ENCODE results near the gene LRRC17. TPM values are rescaled to one million over a fixed set of nuclear protein-coding genes. Genes with fewer than 3 reads are reported as not detected.

LRRC17 gene
- total RNA-seq, 1 experiment from 2014 or later, result 0.39 TPM

DNA sequence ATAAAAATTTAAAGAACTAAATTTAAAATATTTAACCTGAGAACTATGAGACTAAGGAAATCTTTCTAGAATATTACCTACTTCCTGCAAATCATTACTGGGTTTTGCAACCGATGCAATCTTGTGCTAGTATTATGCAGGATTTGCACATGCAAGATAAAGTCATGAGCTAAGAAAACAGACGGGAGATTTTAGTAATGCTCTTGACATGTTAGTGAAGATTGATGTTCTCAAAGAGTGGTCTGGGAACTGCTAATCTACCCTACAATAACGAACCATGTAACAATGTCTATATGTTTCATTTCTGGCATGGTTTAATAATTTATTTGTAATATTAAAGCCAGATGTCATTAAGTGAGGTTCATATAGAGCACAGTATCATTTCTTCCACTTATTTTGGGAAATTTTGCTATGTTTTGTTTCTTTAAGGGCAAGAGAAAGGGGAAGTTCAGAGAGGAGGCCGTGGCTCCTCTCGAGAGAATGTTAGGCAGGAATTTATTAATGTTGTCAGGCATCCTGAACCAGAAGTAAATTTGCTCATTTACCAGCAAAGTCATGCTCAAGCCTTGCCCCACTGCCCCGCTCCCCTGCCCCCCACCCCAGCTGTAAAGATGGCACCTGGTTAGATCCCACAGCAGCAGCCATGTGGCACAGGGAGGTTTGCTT is 22.8 kb downstream of the LRRC17 start:
- BruUV-seq (replicated peaks), result no TSS peak
- in situ Hi-C loops (cut with HindIII; ENCODE audit: low pct_unique_long_range_greater_than_20kb, low sequenced_read_pairs), result no loop called here
- TF ChIP-seq POLR2AphosphoS5 (IDR thresholded peaks at IDR 0.05; ENCODE audit: low read depth, low read length), result no peak
- no peak for TF ChIP-seq SIN3A (IDR thresholded peaks at IDR 0.05; ENCODE audit: borderline replicate concordance, insufficient read depth, low read depth, low read length)
- TF ChIP-seq, protein P1, sequence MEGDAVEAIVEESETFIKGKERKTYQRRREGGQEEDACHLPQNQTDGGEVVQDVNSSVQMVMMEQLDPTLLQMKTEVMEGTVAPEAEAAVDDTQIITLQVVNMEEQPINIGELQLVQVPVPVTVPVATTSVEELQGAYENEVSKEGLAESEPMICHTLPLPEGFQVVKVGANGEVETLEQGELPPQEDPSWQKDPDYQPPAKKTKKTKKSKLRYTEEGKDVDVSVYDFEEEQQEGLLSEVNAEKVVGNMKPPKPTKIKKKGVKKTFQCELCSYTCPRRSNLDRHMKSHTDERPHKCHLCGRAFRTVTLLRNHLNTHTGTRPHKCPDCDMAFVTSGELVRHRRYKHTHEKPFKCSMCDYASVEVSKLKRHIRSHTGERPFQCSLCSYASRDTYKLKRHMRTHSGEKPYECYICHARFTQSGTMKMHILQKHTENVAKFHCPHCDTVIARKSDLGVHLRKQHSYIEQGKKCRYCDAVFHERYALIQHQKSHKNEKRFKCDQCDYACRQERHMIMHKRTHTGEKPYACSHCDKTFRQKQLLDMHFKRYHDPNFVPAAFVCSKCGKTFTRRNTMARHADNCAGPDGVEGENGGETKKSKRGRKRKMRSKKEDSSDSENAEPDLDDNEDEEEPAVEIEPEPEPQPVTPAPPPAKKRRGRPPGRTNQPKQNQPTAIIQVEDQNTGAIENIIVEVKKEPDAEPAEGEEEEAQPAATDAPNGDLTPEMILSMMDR (IDR thresholded peaks at IDR 0.05), result no peak
- no peak for TF ChIP-seq TCF7L2 (IDR thresholded peaks at IDR 0.05; ENCODE audit: low read depth, low read length)
- TF ChIP-seq, protein P2, sequence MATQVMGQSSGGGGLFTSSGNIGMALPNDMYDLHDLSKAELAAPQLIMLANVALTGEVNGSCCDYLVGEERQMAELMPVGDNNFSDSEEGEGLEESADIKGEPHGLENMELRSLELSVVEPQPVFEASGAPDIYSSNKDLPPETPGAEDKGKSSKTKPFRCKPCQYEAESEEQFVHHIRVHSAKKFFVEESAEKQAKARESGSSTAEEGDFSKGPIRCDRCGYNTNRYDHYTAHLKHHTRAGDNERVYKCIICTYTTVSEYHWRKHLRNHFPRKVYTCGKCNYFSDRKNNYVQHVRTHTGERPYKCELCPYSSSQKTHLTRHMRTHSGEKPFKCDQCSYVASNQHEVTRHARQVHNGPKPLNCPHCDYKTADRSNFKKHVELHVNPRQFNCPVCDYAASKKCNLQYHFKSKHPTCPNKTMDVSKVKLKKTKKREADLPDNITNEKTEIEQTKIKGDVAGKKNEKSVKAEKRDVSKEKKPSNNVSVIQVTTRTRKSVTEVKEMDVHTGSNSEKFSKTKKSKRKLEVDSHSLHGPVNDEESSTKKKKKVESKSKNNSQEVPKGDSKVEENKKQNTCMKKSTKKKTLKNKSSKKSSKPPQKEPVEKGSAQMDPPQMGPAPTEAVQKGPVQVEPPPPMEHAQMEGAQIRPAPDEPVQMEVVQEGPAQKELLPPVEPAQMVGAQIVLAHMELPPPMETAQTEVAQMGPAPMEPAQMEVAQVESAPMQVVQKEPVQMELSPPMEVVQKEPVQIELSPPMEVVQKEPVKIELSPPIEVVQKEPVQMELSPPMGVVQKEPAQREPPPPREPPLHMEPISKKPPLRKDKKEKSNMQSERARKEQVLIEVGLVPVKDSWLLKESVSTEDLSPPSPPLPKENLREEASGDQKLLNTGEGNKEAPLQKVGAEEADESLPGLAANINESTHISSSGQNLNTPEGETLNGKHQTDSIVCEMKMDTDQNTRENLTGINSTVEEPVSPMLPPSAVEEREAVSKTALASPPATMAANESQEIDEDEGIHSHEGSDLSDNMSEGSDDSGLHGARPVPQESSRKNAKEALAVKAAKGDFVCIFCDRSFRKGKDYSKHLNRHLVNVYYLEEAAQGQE (IDR thresholded peaks at IDR 0.05; ENCODE audit: insufficient read depth in 1 of 2, low read depth in 2 of 2, low read length in 1 of 2), result no peak
- CTCF ChIA-PET, result no interaction called here
- H3K4me3 ChIP-seq (ENCODE audit: low read depth in 2 of 2, low read length in 2 of 2), result no peak overlapping the region
- POLR2A ChIA-PET, result no interaction called here
- DNase-seq (ENCODE audit: low read depth, low spot score), result no peak
- H3K9me3 ChIP-seq (ENCODE audit: control insufficient read depth, insufficient read depth, low read depth, low read length), result no peaks in the 10 kb centered on the region
- intact Hi-C loops (cut with micrococcal nuclease; ENCODE audit: unreplicated experiment), result no loop called here
- H3K27ac ChIP-seq (ENCODE audit: low read length), result no peak overlapping the region
- H3K36me3 ChIP-seq (ENCODE audit: control insufficient read depth, insufficient read depth, low read length), result no peaks in the 10 kb centered on the region
- H3K4me1 ChIP-seq (ENCODE audit: control insufficient read depth, insufficient read depth, low read length), result no peaks in the 10 kb centered on the region
- H3K27me3 ChIP-seq (ENCODE audit: control insufficient read depth, insufficient read depth, low read length), result no peaks in the 10 kb centered on the region
- ATAC-seq, result no peak

DNA sequence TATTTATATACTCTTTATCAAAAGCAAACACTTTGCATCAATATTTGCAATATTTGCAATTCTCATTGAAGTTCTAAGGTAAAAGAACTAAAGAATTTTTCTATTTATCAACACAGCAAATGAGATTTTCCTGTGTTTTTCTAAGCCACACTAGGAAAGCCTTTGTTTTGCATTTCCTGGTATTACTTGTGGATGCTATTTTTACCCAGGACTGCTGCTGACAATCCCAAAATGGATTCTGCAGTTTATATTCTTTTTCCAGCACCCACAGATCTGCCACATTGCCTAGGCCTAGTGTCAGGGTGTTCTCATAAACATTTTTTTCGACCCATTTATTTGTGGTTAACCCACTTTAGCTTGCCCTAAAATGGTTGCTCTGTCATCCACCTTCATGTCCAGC is 25.9 kb downstream of the LRRC17 start:
- CTCF ChIA-PET, result no interaction called here
- no peaks in the 10 kb centered on the region for H3K27me3 ChIP-seq (ENCODE audit: control insufficient read depth, insufficient read depth, low read length)

DNA sequence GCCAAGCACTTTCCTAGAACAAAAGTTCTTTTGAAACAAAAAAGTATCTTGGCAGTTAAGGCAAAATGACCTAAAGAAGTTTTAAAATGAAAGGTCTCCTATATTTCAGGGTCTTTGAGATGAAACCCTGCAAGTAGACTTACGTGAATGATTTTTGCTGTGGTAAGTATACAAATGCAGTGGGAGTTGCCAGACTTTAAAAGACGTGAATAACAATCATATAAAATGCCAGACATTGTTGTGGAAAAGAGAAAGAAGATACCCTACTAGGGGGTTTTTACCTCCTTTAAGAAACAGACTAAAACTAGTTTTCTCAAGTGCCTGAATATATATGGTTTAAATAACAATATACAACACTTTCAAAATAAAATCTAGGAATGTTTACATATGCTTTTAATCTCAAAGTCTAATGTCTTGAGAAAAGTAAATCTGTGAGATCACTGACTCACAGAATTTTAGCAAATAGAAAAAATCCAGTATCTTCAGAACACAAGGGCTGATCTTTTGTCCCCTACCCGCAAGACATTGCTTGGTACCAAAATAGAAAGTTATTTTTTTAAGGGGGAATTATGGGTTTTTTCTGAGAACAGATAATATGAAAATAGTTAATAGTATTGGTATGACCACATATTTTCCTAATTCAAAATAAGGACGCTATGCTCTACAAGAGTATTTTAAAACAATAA is 29.5 kb downstream of the LRRC17 start:
- Histone ChIP-seq H3K27ac (ENCODE audit: low read length) (no peak overlapping the region; the same call in 1 of the 2 replicates), H3K9me3 (ENCODE audit: control insufficient read depth, insufficient read depth, low read depth, low read length) (no peaks in the 10 kb centered on the region), H3K27me3 (ENCODE audit: control insufficient read depth, insufficient read depth, low read length) (no peaks in the 10 kb centered on the region), H3K4me1 (ENCODE audit: control insufficient read depth, insufficient read depth, low read length) (no peaks in the 10 kb centered on the region; the same call in 1 of the 2 replicates), H3K4me3 (ENCODE audit: low read depth in 2 of 2, low read length in 2 of 2) (no peak overlapping the region), H3K36me3 (ENCODE audit: control insufficient read depth, insufficient read depth, low read length) (no peaks in the 10 kb centered on the region)
- BruUV-seq (replicated peaks), result no TSS peak
- no peak for ATAC-seq
- ChIA-PET CTCF (no interaction called here), POLR2A (no interaction called here)
- DNase-seq (ENCODE audit: low read depth, low spot score), result no peak
- intact Hi-C loops (cut with micrococcal nuclease; ENCODE audit: unreplicated experiment), result no loop called here
- in situ Hi-C loops (cut with HindIII; ENCODE audit: low pct_unique_long_range_greater_than_20kb, low sequenced_read_pairs), result no loop called here
- no peak for TF ChIP-seq SIN3A (IDR thresholded peaks at IDR 0.05; ENCODE audit: borderline replicate concordance, insufficient read depth, low read depth, low read length)
- TF ChIP-seq, protein P2 (IDR thresholded peaks at IDR 0.05; ENCODE audit: insufficient read depth in 1 of 2, low read depth in 2 of 2, low read length in 1 of 2), result no peak
- TF ChIP-seq POLR2AphosphoS5 (IDR thresholded peaks at IDR 0.05; ENCODE audit: low read depth, low read length), result no peak
- TF ChIP-seq, protein P1 (IDR thresholded peaks at IDR 0.05), result no peak
- TF ChIP-seq TCF7L2 (IDR thresholded peaks at IDR 0.05; ENCODE audit: low read depth, low read length), result no peak

More for the DNA sequence above, 25.9 kb downstream of the LRRC17 start:
- Histone ChIP-seq H3K4me1 (ENCODE audit: control insufficient read depth, insufficient read depth, low read length) (no peaks in the 10 kb centered on the region), H3K27ac (ENCODE audit: low read length) (peak overlapping the region; percentile 12; the same call in 1 of the 2 replicates), H3K9me3 (ENCODE audit: control insufficient read depth, insufficient read depth, low read depth, low read length) (no peaks in the 10 kb centered on the region), H3K4me3 (ENCODE audit: low read depth in 2 of 2, low read length in 2 of 2) (no peak overlapping the region), H3K36me3 (ENCODE audit: control insufficient read depth, insufficient read depth, low read length) (no peaks in the 10 kb centered on the region)
- POLR2A ChIA-PET, result no interaction called here
- BruUV-seq (replicated peaks), result no TSS peak
- DNase-seq (ENCODE audit: low read depth, low spot score) (no peak), ATAC-seq (no peak)
- intact Hi-C loops (cut with micrococcal nuclease; ENCODE audit: unreplicated experiment) (no loop called here), in situ Hi-C loops (cut with HindIII; ENCODE audit: low pct_unique_long_range_greater_than_20kb, low sequenced_read_pairs) (no loop called here)
- no peak for TF ChIP-seq TCF7L2 (IDR thresholded peaks at IDR 0.05; ENCODE audit: low read depth, low read length)

All from Panc1 (cell line).